CD4-positive, alpha-beta T cell (primary cell): Measurements from ENCODE around the gene ADTRP. TPM values are rescaled to one million over a fixed set of nuclear protein-coding genes. Genes with fewer than 3 reads are reported as not detected.

Experiments used
- ATAC-seq: fragments of 200-7000 bp; cut with Tn5 transposase; one replicate; pipeline ENCODE4 v1.10.0; 2022; ENCODE audit warnings: mild to moderate bottlenecking; ENCODE audit not compliant: poor library complexity
- CTCF ChIA-PET: fragments of 350-600 bp; sonication (Branson Sonifier 250); formaldehyde crosslinking; loops from one replicate; lab custom pipeline; 2021; ENCODE audit warnings: antibody characterized with exemption, inconsistent platforms; lab: Charles Lee
- POLR2A ChIA-PET: fragments of 350-600 bp; sonication (Branson Sonifier 250); formaldehyde crosslinking; loops from one replicate; lab custom pipeline; 2021; ENCODE audit warnings: antibody characterized with exemption, inconsistent platforms; lab: Charles Lee
- DNase-seq, 14 experiments: peaks; one replicate each; pipeline ENCODE4 v3.0.0-alpha.2; 2013 to 2020; ENCODE audit warnings: mixed read lengths in 2 of 14
- H3K27ac ChIP-seq, 2 donors: one replicate each; pipeline versions ENCODE4 v1.5.1 to v1.7.0; 2013; ENCODE audit warnings: low read length in 2 of 2, low read depth in 1 of 2, mild to moderate bottlenecking in 1 of 2
- H3K27me3 ChIP-seq, 2 experiments: 1 replicate in 1 of 2; 2 replicates in 1 of 2; pipeline versions ENCODE4 v1.6.1 to v1.7.0; 2013; ENCODE audit warnings: low read length in 2 of 2, control low read depth in 1 of 2, mild to moderate bottlenecking in 1 of 2, moderate library complexity in 1 of 2; ENCODE audit not compliant: insufficient read depth in 2 of 2, control insufficient read depth in 1 of 2
- H3K36me3 ChIP-seq: one replicate; pipeline ENCODE4 v1.6.1; 2013; ENCODE audit warnings: low read length, control low read depth; ENCODE audit not compliant: insufficient read depth
- H3K4me1 ChIP-seq: one replicate; pipeline ENCODE4 v1.6.1; 2013; ENCODE audit warnings: low read length, control low read depth; ENCODE audit not compliant: insufficient read depth
- H3K4me3 ChIP-seq: one replicate; pipeline ENCODE4 v1.5.1; 2013; ENCODE audit warnings: mild to moderate bottlenecking, low read length, moderate library complexity
- H3K9me3 ChIP-seq, 2 experiments: 1 replicate in 1 of 2; 2 replicates in 1 of 2; pipeline versions ENCODE4 v1.6.1 to v1.7.0; 2013; ENCODE audit warnings: low read length in 2 of 2, mild to moderate bottlenecking in 2 of 2, control low read depth in 1 of 2, moderate library complexity in 1 of 2; ENCODE audit not compliant: control insufficient read depth in 1 of 2, insufficient read depth in 1 of 2
- H3K27ac Mint-ChIP-seq: one replicate; pipeline ENCODE4 v1.8.0; 2020; ENCODE audit warnings: mixed read lengths
- H3K27me3 Mint-ChIP-seq: one replicate; pipeline ENCODE4 v1.8.0; 2021; ENCODE audit warnings: mixed read lengths
- H3K36me3 Mint-ChIP-seq: one replicate; pipeline ENCODE4 v1.8.0; 2021; ENCODE audit warnings: low read depth, mixed read lengths
- H3K4me1 Mint-ChIP-seq: one replicate; pipeline ENCODE4 v1.8.0; 2021; ENCODE audit warnings: low read depth, mixed read lengths
- H3K4me3 Mint-ChIP-seq: one replicate; pipeline ENCODE4 v1.8.0; 2020; ENCODE audit warnings: mild to moderate bottlenecking, mixed read lengths
- H3K9me3 Mint-ChIP-seq: one replicate; pipeline ENCODE4 v1.8.0; 2020; ENCODE audit warnings: mixed read lengths
- CTCF ChIP-seq: fragments of 200-600 bp; IDR thresholded peaks from one replicate; pipeline ENCODE4 v1.8.0; 2022; ENCODE audit warnings: antibody characterized with exemption, mild to moderate bottlenecking
- intact Hi-C, 2 experiments: fragments of 100-400 bp; cut with DNase I in 1 of 2; cut with micrococcal nuclease in 1 of 2; formaldehyde crosslinking; loops; one replicate each; pipeline versions ENCODE4 v1.15.1 to v1.9.0; 2023 to 2025; cut with DNase I, micrococcal nuclease
- total RNA-seq, 174 experiments: library from RNA in 2 of 174; stranded (reverse) in 2 of 174; gene quantifications; one replicate each; pipeline ENCODE4 v1.2.3 and lab custom pipeline; 2021 to 2026

ADTRP gene
- total RNA-seq, 2 experiments from 2014 or later, result 14.3 to 15.2 TPM

GRCh38 chr6:11819486-11819885 lies 40.9 kb upstream of the ADTRP start:
- Histone ChIP-seq H3K36me3 (no peaks in the 10 kb centered on the region), H3K9me3 (no peaks in the 10 kb centered on the region), H3K27me3 (no peaks in the 10 kb centered on the region), H3K27ac (no peak overlapping the region), H3K4me3 (no peak overlapping the region), H3K4me1 (no peaks in the 10 kb centered on the region)
- Mint-ChIP-seq H3K27ac (no peak overlapping the region), H3K36me3 (no peaks in the 10 kb centered on the region), H3K9me3 (no peaks in the 10 kb centered on the region), H3K27me3 (no peaks in the 10 kb centered on the region), H3K4me3 (no peak overlapping the region), H3K4me1 (no peaks in the 10 kb centered on the region)
- ChIA-PET CTCF (no interaction called here), POLR2A (no interaction called here)
- ATAC-seq (no peak), DNase-seq (no peak)
- intact Hi-C loops, result no loop called here
- no peak for TF ChIP-seq CTCF

- H3K9me3 Mint-ChIP-seq, result no peaks in the 10 kb centered on the region
- Histone ChIP-seq H3K27ac (no peak overlapping the region), H3K4me1 (no peaks in the 10 kb centered on the region), H3K36me3 (no peaks in the 10 kb centered on the region), H3K4me3 (no peak overlapping the region), H3K9me3 (no peaks in the 10 kb centered on the region), H3K27me3 (no peaks in the 10 kb centered on the region)
- no peaks in the 10 kb centered on the region for H3K4me1 Mint-ChIP-seq
- POLR2A ChIA-PET, result no interaction called here
- intact Hi-C loops, result no loop called here
- H3K4me3 Mint-ChIP-seq, result no peak overlapping the region
- no peaks in the 10 kb centered on the region for H3K27me3 Mint-ChIP-seq
- H3K36me3 Mint-ChIP-seq, result no peaks in the 10 kb centered on the region
- CTCF ChIA-PET, result interaction anchor here (1.3 kb wide), 1 partner anchor 419 kb away, joined by 3 read pairs; no protein-coding TSS in a partner anchor
- no peak for ATAC-seq
- DNase-seq, result no peak
- TF ChIP-seq CTCF, result no peak
- no peak overlapping the region for H3K27ac Mint-ChIP-seq
These were observed 36.6 kb upstream of the ADTRP start for GRCh38 chr6:11815231-11815630.

- Histone ChIP-seq H3K9me3 (no peaks in the 10 kb centered on the region), H3K4me1 (no peaks in the 10 kb centered on the region), H3K36me3 (no peaks in the 10 kb centered on the region), H3K27ac (no peak overlapping the region), H3K4me3 (no peak overlapping the region), H3K27me3 (no peaks in the 10 kb centered on the region)
- ChIA-PET CTCF (interaction anchor here (1.3 kb wide), 1 partner anchor 419 kb away, joined by 3 read pairs; no protein-coding TSS in a partner anchor), POLR2A (no interaction called here)
- Mint-ChIP-seq H3K27ac (no peak overlapping the region), H3K9me3 (no peaks in the 10 kb centered on the region), H3K36me3 (no peaks in the 10 kb centered on the region), H3K4me1 (no peaks in the 10 kb centered on the region), H3K4me3 (no peak overlapping the region), H3K27me3 (no peaks in the 10 kb centered on the region)
- ATAC-seq (no peak), DNase-seq (no peak)
- intact Hi-C loops, result no loop called here
- no peak for TF ChIP-seq CTCF
These were observed 36.2 kb upstream of the ADTRP start for GRCh38 chr6:11814819-11815218.
